HFFc6 (cell line): Measurements from ENCODE around the gene FOXP1. TPM values are rescaled to one million over a fixed set of nuclear protein-coding genes. Genes with fewer than 3 reads are reported as not detected.

Experiments used
- DNase-seq: peaks from one replicate; pipeline ENCODE4 v3.0.0-alpha.2; 2018
- H3K27ac Mint-ChIP-seq: 2 replicates; pipeline ENCODE4 v1.8.0; 2020; ENCODE audit warnings: mild to moderate bottlenecking, mixed read lengths
- H3K27me3 Mint-ChIP-seq: 2 replicates; pipeline ENCODE4 v1.8.0; 2021; ENCODE audit warnings: mild to moderate bottlenecking, moderate library complexity, mixed read lengths; ENCODE audit not compliant: insufficient read depth
- H3K36me3 Mint-ChIP-seq: 2 replicates; pipeline ENCODE4 v1.8.0; 2021; ENCODE audit warnings: low read depth, mixed read lengths
- H3K4me1 Mint-ChIP-seq: 2 replicates; pipeline ENCODE4 v1.8.0; 2020; ENCODE audit warnings: low read depth, mixed read lengths
- H3K4me3 Mint-ChIP-seq: 2 replicates; pipeline ENCODE4 v1.8.0; 2020; ENCODE audit warnings: mild to moderate bottlenecking, moderate library complexity, mixed read lengths
- H3K9me3 Mint-ChIP-seq: 2 replicates; pipeline ENCODE4 v1.8.0; 2020; ENCODE audit warnings: mild to moderate bottlenecking, mixed read lengths
- CTCF ChIP-seq: fragments of 200-600 bp; sonication (generic); IDR thresholded peaks from 2 replicates; pipeline ENCODE4 v1.5.0; 2021; ENCODE audit warnings: antibody characterized with exemption, mild to moderate bottlenecking
- total RNA-seq, 6 experiments: library from RNA; stranded (reverse); fragmentation: NEBNext Ultra II Directional; extraction: Animal tissue kit (Norgen Biotek cat#: 25700); gene quantifications; 2 replicates in 1 of 6; 3 replicates in 5 of 6; pipeline ENCODE4 v1.2.3, GENCODE V29; 2021

Gene FOXP1
- total RNA-seq, 6 experiments from 2014 or later: 32.2 to 59.3 (median 52.0) TPM

GRCh38 chr3:71031181-71031580, 552.3 kb downstream of the FOXP1 start:
- Mint-ChIP-seq H3K9me3 (no peaks in the 10 kb centered on the region), H3K27ac (peak overlapping the region; percentile 19), H3K36me3 (peaks cover 39% of the 10 kb centered on the region), H3K4me3 (no peak overlapping the region), H3K4me1 (peaks cover 27% of the 10 kb centered on the region), H3K27me3 (no peaks in the 10 kb centered on the region)
- no peak for DNase-seq
- TF ChIP-seq CTCF: no peak

GRCh38 chr3:71030748-71031147, 552.8 kb downstream of the FOXP1 start:
- H3K36me3 Mint-ChIP-seq: peaks cover 39% of the 10 kb centered on the region
- no peaks in the 10 kb centered on the region for H3K27me3 Mint-ChIP-seq
- no peaks in the 10 kb centered on the region for H3K9me3 Mint-ChIP-seq
- H3K27ac Mint-ChIP-seq: no peak overlapping the region; the same call in 1 of the 2 replicates
- no peak for TF ChIP-seq CTCF
- H3K4me1 Mint-ChIP-seq: peaks cover 25% of the 10 kb centered on the region
- H3K4me3 Mint-ChIP-seq: no peak overlapping the region
- no peak for DNase-seq

GRCh38 chr3:71029770-71030169, 553.8 kb downstream of the FOXP1 start:
- no peak for TF ChIP-seq CTCF
- H3K9me3 Mint-ChIP-seq: no peaks in the 10 kb centered on the region
- no peaks in the 10 kb centered on the region; the same call in 1 of the 2 replicates for H3K27me3 Mint-ChIP-seq

GRCh38 chr3:71028802-71029201, 554.7 kb downstream of the FOXP1 start:
- Mint-ChIP-seq H3K4me3 (no peak overlapping the region), H3K27ac (no peak overlapping the region), H3K27me3 (no peaks in the 10 kb centered on the region; the same call in 1 of the 2 replicates), H3K4me1 (peaks cover 27% of the 10 kb centered on the region), H3K9me3 (no peaks in the 10 kb centered on the region), H3K36me3 (peaks cover 38% of the 10 kb centered on the region)
- no peak for DNase-seq
- TF ChIP-seq CTCF: no peak

More at GRCh38 chr3:71029770-71030169, 553.8 kb downstream of the FOXP1 start:
- Mint-ChIP-seq H3K4me3 (no peak overlapping the region), H3K27ac (no peak overlapping the region), H3K4me1 (peaks cover 25% of the 10 kb centered on the region), H3K36me3 (peaks cover 36% of the 10 kb centered on the region)
- DNase-seq: no peak

- DNase-seq: no peak
- no peaks in the 10 kb centered on the region for H3K9me3 Mint-ChIP-seq
- peaks cover 41% of the 10 kb centered on the region for H3K36me3 Mint-ChIP-seq
- peaks cover 31% of the 10 kb centered on the region for H3K4me1 Mint-ChIP-seq
- no peaks in the 10 kb centered on the region; the same call in 1 of the 2 replicates for H3K27me3 Mint-ChIP-seq
- H3K4me3 Mint-ChIP-seq: no peak overlapping the region
- no peak overlapping the region for H3K27ac Mint-ChIP-seq
- TF ChIP-seq CTCF: no peak
These were observed 555.3 kb downstream of the FOXP1 start for GRCh38 chr3:71028184-71028583.
